HEK293 (cell line): Measurements from ENCODE around the gene DEFB132.
A peak's percentile ranks its signal among the peaks of the same experiment; 100 is the strongest.

Source experiments
- CTCF ChIA-PET: fragments of 350-600 bp; formaldehyde crosslinking; extraction: SDS; loops from one replicate; lab custom pipeline; 2021; ENCODE audit warnings: antibody characterized with exemption; lab: Yijun Ruan, JAX
- POLR2A ChIA-PET: fragments of 300-600 bp; formaldehyde crosslinking; extraction: SDS; loops from one replicate; lab custom pipeline; 2020; ENCODE audit warnings: antibody characterized with exemption, inconsistent platforms; lab: Yijun Ruan, JAX
- H3K27ac ChIP-seq: fragments of 200-500 bp; sonication (Bioruptor generic); 2 replicates; pipeline ENCODE4 v1.5.1; 2014; ENCODE audit warnings: low read depth, low read length, control low read depth, inconsistent platforms; ENCODE audit errors: extremely low read depth
- H3K36me3 ChIP-seq, 2 experiments: fragments of 200-500 bp in 1 of 2; sonication (Bioruptor generic) in 1 of 2; 1 replicate in 1 of 2; 2 replicates in 1 of 2; pipeline ENCODE4 v1.5.1; 2014 to 2017; ENCODE audit warnings: inconsistent platforms in 2 of 2, low read length in 2 of 2; ENCODE audit not compliant: control insufficient read depth in 2 of 2, insufficient read depth in 1 of 2
- H3K4me1 ChIP-seq: fragments of 200-500 bp; sonication (Bioruptor generic); 2 replicates; pipeline ENCODE4 v1.5.1; 2014; ENCODE audit warnings: mild to moderate bottlenecking, low read length, inconsistent platforms; ENCODE audit not compliant: control insufficient read depth, insufficient read depth
- H3K4me3 ChIP-seq: 2 replicates; pipeline ENCODE4 v1.5.1; 2011; ENCODE audit warnings: low read depth, mild to moderate bottlenecking, control low read depth, low read length, moderate library complexity
- H3K9me3 ChIP-seq: fragments of 200-500 bp; sonication (Bioruptor generic); 2 replicates; pipeline ENCODE4 v1.5.1; 2014; ENCODE audit warnings: low read depth, low read length, inconsistent platforms; ENCODE audit not compliant: control insufficient read depth, insufficient read depth
- GLI2 ChIP-seq: fragments of 450-650 bp; formaldehyde crosslinking; IDR thresholded peaks from 2 replicates; pipeline ENCODE4; 2017; ENCODE audit warnings: missing biosample characterization, missing genetic modification characterization, low read depth, borderline replicate concordance
- IKZF3 ChIP-seq: fragments of 450-650 bp; IDR thresholded peaks from 2 replicates; pipeline ENCODE4 v1.5.0; 2018; ENCODE audit warnings: missing biosample characterization, mild to moderate bottlenecking, missing genetic modification characterization, moderate library complexity
- OVOL3 ChIP-seq: fragments of 450-650 bp; formaldehyde crosslinking; IDR thresholded peaks from 2 replicates; pipeline ENCODE4 v1.5.1; 2016; ENCODE audit warnings: missing biosample characterization, missing genetic modification characterization
- RBAK ChIP-seq: fragments of 450-650 bp; formaldehyde crosslinking; IDR thresholded peaks from 2 replicates; pipeline ENCODE4 v1.5.1; 2016; ENCODE audit warnings: missing biosample characterization, missing genetic modification characterization
- ZNF10 ChIP-seq: fragments of 450-650 bp; formaldehyde crosslinking; IDR thresholded peaks from 2 replicates; pipeline ENCODE4 v1.5.1; 2017; ENCODE audit warnings: missing biosample characterization, missing genetic modification characterization
- ZNF133 ChIP-seq: fragments of 450-650 bp; formaldehyde crosslinking; IDR thresholded peaks from 2 replicates; pipeline ENCODE4 v1.5.1; 2016; ENCODE audit warnings: missing biosample characterization, missing genetic modification characterization
- ZNF146 ChIP-seq: fragments of 450-650 bp; formaldehyde crosslinking; IDR thresholded peaks from 2 replicates; pipeline ENCODE4 v1.5.1; 2016; ENCODE audit warnings: missing biosample characterization, missing genetic modification characterization
- ZNF169 ChIP-seq: fragments of 450-650 bp; formaldehyde crosslinking; IDR thresholded peaks from 2 replicates; pipeline ENCODE4 v1.5.1; 2016; ENCODE audit warnings: missing biosample characterization, missing genetic modification characterization
- ZNF341 ChIP-seq: fragments of 450-650 bp; formaldehyde crosslinking; IDR thresholded peaks from 2 replicates; pipeline ENCODE4; 2016; ENCODE audit warnings: low read depth, missing biosample characterization, missing genetic modification characterization
- ZNF391 ChIP-seq: fragments of 450-650 bp; formaldehyde crosslinking; IDR thresholded peaks from 2 replicates; pipeline ENCODE4 v1.5.1; 2016; ENCODE audit warnings: low read depth, missing biosample characterization, missing genetic modification characterization, borderline replicate concordance
- ZNF518A ChIP-seq: fragments of 450-650 bp; formaldehyde crosslinking; conservative IDR thresholded peaks from 2 replicates; pipeline ENCODE4 v1.5.1; 2016; ENCODE audit warnings: low read depth, missing biosample characterization, missing genetic modification characterization
- ZNF529 ChIP-seq: fragments of 450-650 bp; formaldehyde crosslinking; IDR thresholded peaks from 2 replicates; pipeline ENCODE4 v1.5.1; 2017; ENCODE audit warnings: missing genetic modification characterization, missing biosample characterization; ENCODE audit not compliant: insufficient replicate concordance
- ZNF664 ChIP-seq: fragments of 450-650 bp; formaldehyde crosslinking; IDR thresholded peaks from 2 replicates; pipeline ENCODE4 v1.5.1; 2016; ENCODE audit warnings: missing biosample characterization, missing genetic modification characterization
- ZNF692 ChIP-seq: fragments of 450-650 bp; formaldehyde crosslinking; IDR thresholded peaks from 2 replicates; pipeline ENCODE4 v1.5.1; 2016; ENCODE audit warnings: missing biosample characterization, missing genetic modification characterization
- ZNF830 ChIP-seq: fragments of 450-650 bp; IDR thresholded peaks from 2 replicates; pipeline ENCODE4 v1.5.0; 2018; ENCODE audit warnings: missing biosample characterization, missing genetic modification characterization, low read depth, mild to moderate bottlenecking, moderate library complexity
- ZSCAN30 ChIP-seq: fragments of 450-650 bp; IDR thresholded peaks from 2 replicates; pipeline ENCODE4 v1.5.1; 2018; ENCODE audit warnings: missing biosample characterization, mild to moderate bottlenecking, missing genetic modification characterization, moderate library complexity
- TF ChIP-seq, protein P1 (sequence below): fragments of 450-650 bp; formaldehyde crosslinking; conservative IDR thresholded peaks from 2 replicates; pipeline ENCODE4 v1.5.1; 2016; ENCODE audit warnings: low read depth, missing biosample characterization, missing genetic modification characterization
- TF ChIP-seq, protein P2 (sequence below): fragments of 450-650 bp; formaldehyde crosslinking; IDR thresholded peaks from 2 replicates; pipeline ENCODE4 v1.5.1; 2016; ENCODE audit warnings: missing biosample characterization, missing genetic modification characterization, low read depth

DEFB132 gene

GRCh38 chr20:271069-271468 is 13.5 kb downstream of the DEFB132 start:
- H3K4me3 ChIP-seq = no peak overlapping the region
- H3K36me3 ChIP-seq = peaks cover 0 to 2% of the 10 kb centered on the region in 2 experiments; a peak in 2 of 3 replicates
- no peaks in the 10 kb centered on the region for H3K4me1 ChIP-seq
- TF ChIP-seq ZNF391 (tag by site-specific recombination) (no peak), ZNF341 (0 out of 2 replicates have a peak, but pooled peaks have one; percentile 17)
- no peak overlapping the region for H3K27ac ChIP-seq
- ChIA-PET CTCF (no interaction called here), POLR2A (no interaction called here)
- no peaks in the 10 kb centered on the region for H3K9me3 ChIP-seq

DNA sequence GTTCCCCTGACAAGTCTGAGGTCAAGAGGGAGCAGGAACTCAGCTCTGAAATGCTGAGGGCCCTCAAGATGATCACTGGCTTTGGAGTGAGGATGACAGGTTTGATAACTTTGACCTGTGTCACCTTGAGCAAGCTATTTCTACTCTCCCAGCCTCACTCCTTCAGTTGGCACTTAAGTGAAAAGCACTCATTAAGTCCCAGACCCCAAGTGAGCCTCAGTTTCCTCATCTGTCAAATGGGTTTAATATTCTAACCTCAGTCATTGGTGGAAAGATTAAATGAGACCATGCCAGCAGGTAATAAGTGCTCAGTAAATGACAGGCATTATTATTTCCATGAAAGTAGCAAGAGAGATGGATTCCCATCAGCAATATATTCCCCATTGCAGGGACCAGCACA is 14.0 kb downstream of the DEFB132 start:
- Histone ChIP-seq H3K36me3 (peaks cover 0 to 6% of the 10 kb centered on the region in 2 experiments; a peak in 2 of 3 replicates), H3K9me3 (no peaks in the 10 kb centered on the region), H3K4me3 (no peak overlapping the region), H3K4me1 (no peaks in the 10 kb centered on the region), H3K27ac (no peak overlapping the region)
- ChIA-PET POLR2A (no interaction called here), CTCF (no interaction called here)
- TF ChIP-seq, protein P1, sequence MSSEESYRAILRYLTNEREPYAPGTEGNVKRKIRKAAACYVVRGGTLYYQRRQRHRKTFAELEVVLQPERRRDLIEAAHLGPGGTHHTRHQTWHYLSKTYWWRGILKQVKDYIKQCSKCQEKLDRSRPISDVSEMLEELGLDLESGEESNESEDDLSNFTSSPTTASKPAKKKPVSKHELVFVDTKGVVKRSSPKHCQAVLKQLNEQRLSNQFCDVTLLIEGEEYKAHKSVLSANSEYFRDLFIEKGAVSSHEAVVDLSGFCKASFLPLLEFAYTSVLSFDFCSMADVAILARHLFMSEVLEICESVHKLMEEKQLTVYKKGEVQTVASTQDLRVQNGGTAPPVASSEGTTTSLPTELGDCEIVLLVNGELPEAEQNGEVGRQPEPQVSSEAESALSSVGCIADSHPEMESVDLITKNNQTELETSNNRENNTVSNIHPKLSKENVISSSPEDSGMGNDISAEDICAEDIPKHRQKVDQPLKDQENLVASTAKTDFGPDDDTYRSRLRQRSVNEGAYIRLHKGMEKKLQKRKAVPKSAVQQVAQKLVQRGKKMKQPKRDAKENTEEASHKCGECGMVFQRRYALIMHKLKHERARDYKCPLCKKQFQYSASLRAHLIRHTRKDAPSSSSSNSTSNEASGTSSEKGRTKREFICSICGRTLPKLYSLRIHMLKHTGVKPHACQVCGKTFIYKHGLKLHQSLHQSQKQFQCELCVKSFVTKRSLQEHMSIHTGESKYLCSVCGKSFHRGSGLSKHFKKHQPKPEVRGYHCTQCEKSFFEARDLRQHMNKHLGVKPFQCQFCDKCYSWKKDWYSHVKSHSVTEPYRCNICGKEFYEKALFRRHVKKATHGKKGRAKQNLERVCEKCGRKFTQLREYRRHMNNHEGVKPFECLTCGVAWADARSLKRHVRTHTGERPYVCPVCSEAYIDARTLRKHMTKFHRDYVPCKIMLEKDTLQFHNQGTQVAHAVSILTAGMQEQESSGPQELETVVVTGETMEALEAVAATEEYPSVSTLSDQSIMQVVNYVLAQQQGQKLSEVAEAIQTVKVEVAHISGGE = no peak
- 0 out of 2 replicates have a peak, but pooled peaks have one; percentile 24 for TF ChIP-seq ZNF664 (tag by site-specific recombination)

DNA sequence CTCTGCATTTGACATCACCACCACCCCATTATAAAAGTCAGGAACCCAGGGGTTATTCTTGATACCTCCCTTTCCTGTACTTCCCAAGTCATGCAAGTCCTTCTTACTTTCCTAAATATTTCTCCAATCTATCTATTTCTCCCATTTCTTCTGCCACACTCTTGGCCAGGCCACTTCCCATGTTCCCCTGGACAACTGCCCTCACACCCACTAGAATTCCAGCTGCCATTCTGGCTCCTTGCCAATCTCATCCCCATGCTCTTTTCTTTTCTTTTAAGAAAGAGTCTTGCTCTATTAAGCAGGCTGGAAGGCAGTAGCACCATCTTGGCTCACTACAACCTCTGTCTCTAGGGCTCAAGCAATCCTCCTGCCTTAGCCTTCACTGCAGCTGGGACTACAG is 15.2 kb downstream of the DEFB132 start:
- POLR2A ChIA-PET = no interaction called here
- H3K4me3 ChIP-seq = no peak overlapping the region
- H3K4me1 ChIP-seq = no peaks in the 10 kb centered on the region
- H3K27ac ChIP-seq = no peak overlapping the region
- CTCF ChIA-PET = interaction anchor here (0.7 kb wide), 1 partner anchor 32 kb away, joined by 3 read pairs; no protein-coding TSS in a partner anchor
- peaks cover 0 to 17% of the 10 kb centered on the region in 2 experiments; a peak in 2 of 3 replicates for H3K36me3 ChIP-seq
- no peaks in the 10 kb centered on the region for H3K9me3 ChIP-seq
- TF ChIP-seq ZNF146 (tag by site-specific recombination) (no peak), ZNF529 (tag by site-specific recombination) (no peak), ZNF692 (tag by site-specific recombination) (no peak), ZNF830 (tag by site-specific recombination) (no peak), ZNF133 (tag by site-specific recombination) (no peak), ZSCAN30 (no peak), ZNF518A (no peak), GLI2 (tag by site-specific recombination) (no peak), RBAK (tag by site-specific recombination) (no peak), OVOL3 (tag by site-specific recombination) (no peak), ZNF169 (tag by site-specific recombination) (no peak), IKZF3 (tag by site-specific recombination) (no peak), ZNF10 (tag by site-specific recombination) (no peak)
- TF ChIP-seq, protein P2, sequence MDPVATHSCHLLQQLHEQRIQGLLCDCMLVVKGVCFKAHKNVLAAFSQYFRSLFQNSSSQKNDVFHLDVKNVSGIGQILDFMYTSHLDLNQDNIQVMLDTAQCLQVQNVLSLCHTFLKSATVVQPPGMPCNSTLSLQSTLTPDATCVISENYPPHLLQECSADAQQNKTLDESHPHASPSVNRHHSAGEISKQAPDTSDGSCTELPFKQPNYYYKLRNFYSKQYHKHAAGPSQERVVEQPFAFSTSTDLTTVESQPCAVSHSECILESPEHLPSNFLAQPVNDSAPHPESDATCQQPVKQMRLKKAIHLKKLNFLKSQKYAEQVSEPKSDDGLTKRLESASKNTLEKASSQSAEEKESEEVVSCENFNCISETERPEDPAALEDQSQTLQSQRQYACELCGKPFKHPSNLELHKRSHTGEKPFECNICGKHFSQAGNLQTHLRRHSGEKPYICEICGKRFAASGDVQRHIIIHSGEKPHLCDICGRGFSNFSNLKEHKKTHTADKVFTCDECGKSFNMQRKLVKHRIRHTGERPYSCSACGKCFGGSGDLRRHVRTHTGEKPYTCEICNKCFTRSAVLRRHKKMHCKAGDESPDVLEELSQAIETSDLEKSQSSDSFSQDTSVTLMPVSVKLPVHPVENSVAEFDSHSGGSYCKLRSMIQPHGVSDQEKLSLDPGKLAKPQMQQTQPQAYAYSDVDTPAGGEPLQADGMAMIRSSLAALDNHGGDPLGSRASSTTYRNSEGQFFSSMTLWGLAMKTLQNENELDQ (tag by site-specific recombination) = no peak
